HG03060 (cell line): ENCODE results near the gene ZNF207.
"Not testable (repeated sequence)": the region's sequence is repeated elsewhere in the genome, so short reads cannot be mapped to it uniquely, and the experiment has no call there.

Experiments
- ATAC-seq: cut with Tn5 transposase; IDR thresholded peaks from one replicate; pipeline ENCODE4 v1.9.1; 2021; ENCODE audit warnings: low read depth, moderate number of reproducible peaks; ENCODE audit not compliant: unreplicated experiment

ZNF207 gene

DNA sequence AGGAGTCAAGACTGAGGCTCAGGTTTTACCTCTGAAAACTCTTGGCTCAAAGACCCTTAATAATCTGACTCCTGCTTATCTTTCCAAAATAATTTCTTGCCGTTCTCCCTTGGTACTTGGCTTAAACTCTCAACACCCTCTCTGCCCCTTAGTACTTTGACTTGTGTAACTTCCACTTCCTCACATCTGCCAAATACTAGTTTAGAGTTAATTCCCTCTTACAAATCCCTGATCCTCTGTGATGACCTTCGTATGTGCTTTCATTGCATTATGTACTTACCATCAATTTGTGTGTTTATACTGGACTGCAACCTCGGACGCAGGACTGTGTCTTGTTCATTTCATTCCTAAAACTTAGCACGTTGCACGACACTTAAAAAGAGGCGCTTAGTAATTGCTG lies 35.2 kb downstream of the ZNF207 start:
- ATAC-seq = no peak

DNA sequence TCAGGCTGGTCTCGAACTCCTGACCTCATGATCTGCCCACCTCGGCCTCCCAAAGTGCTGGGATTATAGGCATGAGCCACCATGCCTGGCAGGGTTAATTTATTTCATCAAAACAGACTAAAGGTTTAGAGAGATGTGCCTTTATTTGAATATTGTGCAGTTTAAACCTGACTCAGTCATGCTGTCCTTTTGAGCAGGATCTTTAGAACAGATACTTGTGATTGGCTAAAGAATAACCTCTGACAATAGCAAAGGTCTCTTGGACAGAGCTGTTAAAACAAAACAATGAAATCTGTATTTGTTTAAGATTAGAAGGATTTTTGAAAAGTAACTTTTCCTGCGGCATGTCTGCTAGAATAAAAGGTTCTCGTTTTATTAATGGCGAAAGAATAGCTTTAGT lies 36.0 kb downstream of the ZNF207 start:
- no peak for ATAC-seq

DNA sequence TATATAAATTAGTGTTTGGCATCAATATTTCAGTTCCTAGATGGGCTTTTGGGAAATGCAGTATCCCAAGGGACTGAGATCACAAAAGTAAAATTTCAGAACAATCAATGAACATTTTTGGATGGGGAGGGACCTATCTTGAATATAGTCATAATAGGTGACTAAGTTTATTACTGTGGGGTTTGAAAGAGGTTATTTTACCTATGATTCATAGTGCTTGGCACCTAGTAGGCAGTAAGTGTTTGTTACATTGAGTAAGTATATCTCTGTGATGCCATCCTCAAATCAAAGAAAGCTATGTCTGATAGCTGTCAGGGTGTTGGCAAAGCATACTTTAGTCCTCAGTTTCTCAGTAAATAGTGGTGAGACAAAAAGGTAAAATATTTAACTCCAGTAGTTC lies 36.9 kb downstream of the ZNF207 start:
- no peak for ATAC-seq

DNA sequence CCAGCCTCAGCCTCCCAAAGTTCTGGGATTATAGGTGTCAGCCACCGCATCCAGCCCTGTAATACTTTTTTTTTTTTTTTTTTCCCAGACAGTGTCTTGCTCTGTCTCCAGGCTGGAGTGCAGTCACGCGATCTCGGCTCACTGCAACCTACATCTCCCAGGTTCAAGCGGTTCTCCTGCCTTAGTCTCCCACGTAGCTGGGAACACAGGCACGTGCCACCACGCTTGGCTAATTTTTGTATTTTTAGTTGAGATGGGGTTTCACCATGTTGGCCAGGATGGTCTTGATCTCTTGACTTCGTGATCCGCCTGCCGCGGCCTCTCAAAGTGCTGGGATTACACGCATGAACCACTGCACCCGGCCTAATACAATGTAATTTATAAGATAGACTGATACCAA lies 38.2 kb downstream of the ZNF207 start:
- not testable (repeated sequence) for ATAC-seq

DNA sequence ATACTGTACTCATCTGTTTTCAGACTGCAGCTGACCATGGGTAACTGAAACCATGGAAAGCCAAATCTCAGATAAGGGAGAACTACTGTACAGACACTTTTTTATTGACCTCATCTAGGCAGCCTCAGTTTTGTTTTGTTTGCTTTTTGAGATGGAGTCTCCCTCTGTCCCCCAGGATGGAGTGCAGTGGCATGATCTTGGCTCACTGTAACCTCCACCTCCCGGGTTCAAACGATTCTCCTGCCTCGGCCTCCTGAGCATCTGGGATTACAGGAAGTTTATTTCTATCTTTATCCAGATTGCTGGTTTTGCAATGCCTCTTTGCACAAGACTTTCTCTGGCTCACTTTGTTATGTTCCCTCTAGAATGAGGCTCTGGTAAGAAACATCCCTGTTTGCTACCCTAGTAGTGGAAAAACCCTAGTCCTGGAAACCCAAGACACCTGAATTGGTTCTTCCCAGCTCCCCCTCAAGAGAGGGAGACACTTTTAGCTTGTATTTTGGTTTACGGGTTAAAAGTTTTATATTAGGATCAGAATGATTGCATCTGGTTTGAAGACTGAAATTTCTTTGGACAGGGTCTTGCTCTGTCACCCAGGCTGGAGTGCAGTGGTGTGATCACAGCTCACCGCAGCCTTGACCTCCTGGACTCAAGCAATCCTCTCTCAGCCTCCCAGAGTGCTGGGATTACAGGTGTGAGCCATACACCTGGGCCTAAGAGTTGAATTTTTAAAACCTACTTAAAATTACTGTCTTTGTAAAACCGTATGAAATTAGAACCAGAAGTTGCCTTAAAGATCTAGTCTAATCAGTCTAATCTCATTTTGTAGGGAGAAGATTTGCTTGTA lies 38.9 kb downstream of the ZNF207 start:
- no peak for ATAC-seq

DNA sequence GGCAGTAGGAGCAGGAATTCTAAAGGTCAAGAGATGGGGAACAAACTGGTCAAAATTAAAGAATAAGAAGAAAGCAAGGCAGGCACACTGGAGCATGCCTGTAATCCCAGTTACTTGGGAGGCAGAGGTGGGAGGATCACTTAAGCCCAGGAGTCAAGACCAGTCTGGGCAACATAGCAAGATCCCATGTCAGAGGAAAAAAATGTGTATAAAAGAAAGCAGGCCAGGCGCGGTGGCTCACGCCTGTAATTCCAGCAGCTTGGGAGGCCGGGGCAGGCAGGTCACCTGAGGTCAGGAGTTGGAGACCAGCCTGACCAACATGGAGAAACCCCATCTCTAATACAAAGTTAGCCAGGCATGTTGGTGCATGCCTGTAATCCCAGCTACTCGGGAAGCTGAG lies 43.9 kb downstream of the ZNF207 start:
- no peak for ATAC-seq

DNA sequence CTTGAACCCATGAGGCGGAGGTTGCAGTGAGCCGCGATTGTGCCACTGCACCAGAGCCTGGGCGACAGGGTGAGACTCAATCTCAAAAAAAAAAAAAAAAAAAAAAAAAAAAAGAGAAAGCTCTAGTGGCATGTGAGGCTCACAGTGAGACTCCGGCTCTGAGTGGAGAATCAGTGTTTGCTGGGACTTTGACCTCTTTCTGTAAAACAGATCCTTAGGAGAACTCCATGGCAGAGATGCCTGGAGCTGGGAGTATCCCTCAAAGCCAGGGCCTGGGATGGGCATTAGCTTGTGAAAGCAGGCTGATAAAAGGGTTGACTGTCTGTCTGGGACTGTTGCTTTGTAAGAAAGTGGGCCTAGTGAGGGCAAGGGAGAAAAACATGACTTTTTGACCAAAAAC lies 46.4 kb downstream of the ZNF207 start:
- ATAC-seq = no peak

DNA sequence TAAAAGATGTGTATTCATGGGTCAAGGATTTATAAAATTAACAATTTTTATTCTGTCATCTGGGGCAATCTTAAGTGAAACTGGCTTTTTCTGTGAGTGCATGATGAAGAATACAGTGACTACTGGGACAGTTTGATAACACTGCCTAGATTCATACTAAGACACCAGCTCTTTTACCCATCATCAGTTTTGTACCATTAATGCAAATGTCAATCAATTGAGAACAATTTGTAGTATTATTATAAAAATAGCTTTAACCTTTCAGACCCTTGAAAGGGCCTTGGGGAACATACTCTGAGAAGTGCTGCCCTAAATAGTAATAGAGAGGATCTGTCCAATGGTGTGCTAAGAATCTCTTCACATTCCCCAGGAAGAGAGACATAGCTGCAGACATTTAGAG lies 49.0 kb downstream of the ZNF207 start:
- no peak for ATAC-seq

DNA sequence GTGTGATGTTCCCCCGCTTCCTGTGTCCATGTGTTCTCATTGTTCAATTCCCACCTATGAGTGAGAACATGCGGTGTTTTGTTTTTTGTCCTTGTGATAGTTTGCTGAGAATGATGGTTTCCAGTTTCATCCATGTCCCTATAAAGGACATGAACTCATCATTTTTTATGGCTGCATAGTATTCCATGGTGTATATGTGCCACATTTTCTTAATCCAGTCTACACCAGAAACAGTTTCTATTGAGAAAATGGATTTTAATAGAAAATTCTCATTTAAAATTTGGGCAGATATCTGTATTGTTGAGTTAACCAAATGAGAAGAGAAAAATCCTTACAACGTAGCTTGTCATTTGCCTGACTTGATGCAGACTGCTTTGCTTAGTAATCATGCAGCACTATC lies 60.1 kb downstream of the ZNF207 start:
- ATAC-seq = not testable (repeated sequence)

DNA sequence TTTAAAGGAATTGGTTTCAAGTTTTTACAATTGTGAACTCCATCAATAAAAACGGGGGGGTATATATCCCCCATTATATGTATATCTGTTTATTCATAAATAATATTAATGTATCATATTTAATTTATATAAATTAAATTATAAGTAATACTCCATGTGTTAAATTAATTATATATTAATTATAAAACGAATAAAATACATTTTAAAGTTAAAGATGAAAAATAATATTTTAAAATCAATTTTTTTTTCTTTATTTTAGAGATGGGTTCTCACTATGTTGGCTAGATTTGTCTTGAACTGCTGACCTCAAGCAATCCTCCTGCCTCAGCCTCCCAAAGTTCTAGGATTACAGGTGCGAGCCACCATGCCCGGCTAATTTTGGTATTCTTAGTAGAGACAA lies 76.9 kb downstream of the ZNF207 start:
- ATAC-seq = no peak

DNA sequence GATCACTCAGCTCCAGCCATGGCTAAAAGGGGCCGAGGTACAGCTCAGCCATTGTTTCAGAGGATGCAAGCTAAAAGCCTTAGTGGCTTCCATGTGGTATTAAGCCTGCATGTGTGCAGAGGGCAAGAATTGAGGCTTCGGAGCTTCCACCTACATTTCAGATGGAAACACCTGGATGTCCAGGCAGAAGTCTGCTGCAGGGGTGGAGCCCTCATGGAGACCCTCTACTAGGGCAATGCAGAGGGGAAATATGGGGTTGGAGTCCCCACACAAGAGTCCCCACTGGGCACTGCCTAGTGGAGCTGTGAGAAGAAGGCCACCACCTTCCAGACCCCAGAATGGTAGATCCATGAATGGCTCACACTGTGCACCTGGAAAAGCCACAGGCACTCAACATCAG lies 79.6 kb downstream of the ZNF207 start:
- ATAC-seq = no peak
